Activated T-helper 2 cell treated with anti-CD3 and anti-CD28 coated beads, Interferon-gamma antibody, Interleukin-2, Interleukin-4, amounts not matched to agents 10 μg/mL and 5 μg/mL and 100 μg/mL, durations not matched to agents 14 hours and 24 hours and 36 hours (primary cell): ENCODE measurements around the gene SDHC. TPM values are rescaled to one million over a fixed set of nuclear protein-coding genes. Genes with fewer than 3 reads are reported as not detected.

Source experiments
- DNase-seq: peaks from one replicate; pipeline ENCODE4 v3.0.0; 2021; ENCODE audit warnings: low spot score
- H3K27ac Mint-ChIP-seq: one replicate; pipeline ENCODE4 v1.8.0; 2021; ENCODE audit warnings: mixed read lengths
- H3K27me3 Mint-ChIP-seq: one replicate; pipeline ENCODE4 v1.8.0; 2021; ENCODE audit warnings: low read depth, mixed read lengths
- H3K36me3 Mint-ChIP-seq: one replicate; pipeline ENCODE4 v1.8.0; 2021; ENCODE audit warnings: low read depth, mixed read lengths
- H3K4me1 Mint-ChIP-seq: one replicate; pipeline ENCODE4 v1.8.0; 2021; ENCODE audit warnings: low read depth, mixed read lengths
- H3K4me3 Mint-ChIP-seq: one replicate; pipeline ENCODE4 v1.8.0; 2021; ENCODE audit warnings: low read depth, mild to moderate bottlenecking, moderate library complexity, mixed read lengths
- H3K9me3 Mint-ChIP-seq: one replicate; pipeline ENCODE4 v1.8.0; 2021; ENCODE audit warnings: mixed read lengths
- intact Hi-C: fragments of 100-400 bp; cut with micrococcal nuclease; formaldehyde crosslinking; loops from one replicate; pipeline ENCODE4 v1.15.1; 2023
- total RNA-seq: library from RNA; stranded (reverse); gene quantifications from 2 replicates; pipeline ENCODE4 v1.2.3, GENCODE V29; 2022

Gene SDHC, protein sequence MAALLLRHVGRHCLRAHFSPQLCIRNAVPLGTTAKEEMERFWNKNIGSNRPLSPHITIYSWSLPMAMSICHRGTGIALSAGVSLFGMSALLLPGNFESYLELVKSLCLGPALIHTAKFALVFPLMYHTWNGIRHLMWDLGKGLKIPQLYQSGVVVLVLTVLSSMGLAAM
- total RNA-seq: 186 and 190 TPM in 2 replicates

DNA sequence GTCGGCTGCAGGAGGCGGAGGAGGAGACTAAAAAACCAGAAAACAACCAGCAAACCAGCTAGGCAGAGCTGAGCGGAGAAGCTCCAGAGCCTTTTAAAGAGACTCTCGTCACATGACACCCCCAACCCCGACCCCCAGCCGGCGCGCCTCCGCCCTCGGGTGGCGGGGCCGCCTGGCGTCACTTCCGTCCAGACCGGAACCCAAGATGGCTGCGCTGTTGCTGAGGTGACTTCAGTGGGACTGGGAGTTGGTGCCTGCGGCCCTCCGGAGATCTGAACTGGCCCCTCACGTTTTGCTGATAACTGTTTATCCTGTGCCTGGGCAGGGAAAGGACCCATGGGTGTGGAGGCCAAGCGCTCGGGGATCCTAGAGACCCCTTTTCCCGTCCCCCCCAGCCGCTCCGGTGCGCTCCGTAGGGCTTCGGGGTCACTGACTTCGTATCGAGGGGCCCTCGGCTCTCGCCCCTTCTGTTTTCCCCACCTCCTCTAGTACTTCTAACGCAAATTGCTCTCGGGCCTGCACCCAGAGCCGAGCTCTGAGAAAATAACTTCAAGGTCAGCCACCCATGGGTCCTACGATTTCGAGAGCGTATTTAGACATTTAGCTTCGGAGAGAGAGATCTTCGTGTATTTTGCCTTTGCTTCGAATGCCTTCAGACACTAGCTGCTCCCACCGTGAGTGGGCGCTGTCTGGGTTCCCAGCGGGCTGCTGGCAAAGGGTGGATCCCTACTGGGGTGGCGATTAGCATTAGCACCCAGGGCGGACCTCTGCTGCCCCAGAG, at the start of gene SDHC:
Gene SDHC (plus strand): TSS at position 181 of the 781 bp plus-strand sequence. CDS start 25 bp downstream, at position 206.
- intact Hi-C loops: loop anchor here (1.0 to 2.0 kb wide), 2 partner anchors 8 to 88 kb away; partner anchors contain the start of gene TOMM40L
- peaks cover 3% of the 10 kb centered on the region for H3K36me3 Mint-ChIP-seq
- peak; percentile 85 for DNase-seq
- H3K27me3 Mint-ChIP-seq: peaks cover 2% of the 10 kb centered on the region
- H3K27ac Mint-ChIP-seq: peak within 1 kb of the TSS; percentile 93
- H3K4me1 Mint-ChIP-seq: peaks cover 25% of the 10 kb centered on the region
- no peaks in the 10 kb centered on the region for H3K9me3 Mint-ChIP-seq
- peak within 1 kb of the TSS; percentile 98 for H3K4me3 Mint-ChIP-seq

DNA sequence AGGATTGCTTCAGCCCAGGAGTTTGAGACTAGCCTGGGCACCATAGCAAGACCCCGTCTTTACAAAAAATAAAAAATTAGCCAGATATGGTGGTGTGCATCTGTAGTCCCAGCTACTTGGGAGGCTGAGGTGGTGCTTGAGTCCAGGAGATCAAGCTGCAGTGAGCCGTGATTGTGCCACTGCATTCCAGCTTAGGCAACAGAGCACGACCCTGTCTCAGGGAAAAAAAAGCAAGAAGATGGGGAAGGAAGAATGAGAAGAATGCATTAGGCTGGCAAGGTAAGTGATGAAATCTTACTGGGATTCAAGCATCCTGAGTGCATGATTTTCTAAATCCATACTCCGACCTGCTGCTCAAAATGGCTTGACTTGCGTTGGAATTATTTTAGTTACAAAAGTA, 48.9 kb upstream of the SDHC start:
- no peak for DNase-seq
- Mint-ChIP-seq H3K36me3 (no peaks in the 10 kb centered on the region), H3K27me3 (peaks cover 26% of the 10 kb centered on the region)

DNA sequence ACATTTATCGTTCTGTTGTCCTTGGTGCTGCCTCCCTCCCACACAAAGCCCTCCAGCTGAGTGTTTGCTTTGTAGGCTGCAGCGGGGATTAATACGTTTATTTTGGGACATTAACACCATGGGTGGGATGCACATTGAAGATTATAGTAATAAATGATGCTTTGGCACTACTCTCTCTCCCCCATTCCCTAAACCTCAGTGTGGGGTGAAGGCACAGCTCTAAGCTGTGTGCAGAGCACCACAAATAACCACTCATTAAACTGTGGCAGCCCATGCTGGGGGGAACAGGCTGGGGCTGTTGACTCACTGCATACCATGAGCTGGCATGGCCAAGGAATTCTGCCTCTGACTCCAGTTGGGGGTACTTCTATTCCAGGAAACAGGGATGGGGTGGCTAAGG, 48.0 kb upstream of the SDHC start:
- H3K36me3 Mint-ChIP-seq: no peaks in the 10 kb centered on the region
- no peak overlapping the region for H3K4me3 Mint-ChIP-seq
- H3K9me3 Mint-ChIP-seq: no peaks in the 10 kb centered on the region
- no peak for DNase-seq
- H3K4me1 Mint-ChIP-seq: no peaks in the 10 kb centered on the region
- H3K27ac Mint-ChIP-seq: no peak overlapping the region
- H3K27me3 Mint-ChIP-seq: peaks cover 19% of the 10 kb centered on the region
- intact Hi-C loops: no loop called here

More for the DNA sequence above, 48.9 kb upstream of the SDHC start:
- Mint-ChIP-seq H3K27ac (no peak overlapping the region), H3K9me3 (no peaks in the 10 kb centered on the region), H3K4me3 (no peak overlapping the region), H3K4me1 (no peaks in the 10 kb centered on the region)
- intact Hi-C loops: no loop called here

DNA sequence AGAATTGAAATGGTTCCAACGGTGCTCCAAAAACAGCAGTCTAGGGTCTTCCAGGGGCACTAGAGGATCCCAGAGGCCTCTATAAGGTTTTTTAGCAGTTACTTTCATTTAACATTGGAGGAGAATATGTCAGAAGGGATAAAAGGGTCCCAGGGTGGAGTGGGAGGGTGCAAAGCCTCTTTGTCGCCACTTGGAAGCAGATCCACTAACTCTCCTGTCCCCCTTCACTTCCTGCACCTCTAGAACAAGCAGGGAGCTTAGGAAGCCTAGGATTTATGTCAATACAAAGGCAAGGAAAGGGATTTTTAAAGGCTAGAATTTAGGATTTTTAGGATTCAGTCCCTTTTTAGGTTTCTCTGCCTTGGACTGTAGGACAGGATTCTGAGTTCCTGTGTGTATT, 47.3 kb upstream of the SDHC start:
- no peaks in the 10 kb centered on the region for H3K4me1 Mint-ChIP-seq
- peaks cover 12% of the 10 kb centered on the region for H3K27me3 Mint-ChIP-seq
- H3K27ac Mint-ChIP-seq: no peak overlapping the region
- intact Hi-C loops: no loop called here
- no peak overlapping the region for H3K4me3 Mint-ChIP-seq
- no peaks in the 10 kb centered on the region for H3K36me3 Mint-ChIP-seq
- H3K9me3 Mint-ChIP-seq: no peaks in the 10 kb centered on the region
- no peak for DNase-seq

DNA sequence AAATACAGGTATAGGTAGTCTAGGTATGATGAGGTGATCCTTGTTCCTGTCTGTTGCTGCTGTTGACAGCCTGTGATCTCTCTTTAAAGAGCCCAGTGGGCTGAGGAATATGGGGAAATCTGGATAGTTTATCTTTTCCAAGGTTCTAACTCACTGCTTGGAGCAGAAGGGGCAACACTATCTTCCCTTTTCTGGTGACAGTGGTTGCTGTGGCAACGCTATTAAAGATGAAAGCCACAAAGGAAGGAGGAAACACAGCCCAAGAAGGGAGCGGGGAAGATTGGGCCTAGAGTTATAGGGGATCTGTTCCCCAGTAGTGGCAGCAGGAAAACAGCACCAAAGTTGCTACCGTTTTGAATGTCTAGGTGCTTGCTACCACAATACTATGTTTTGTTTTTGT, 46.9 kb upstream of the SDHC start:
- Mint-ChIP-seq H3K27ac (no peak overlapping the region), H3K27me3 (peaks cover 10% of the 10 kb centered on the region), H3K4me1 (no peaks in the 10 kb centered on the region), H3K36me3 (no peaks in the 10 kb centered on the region), H3K4me3 (no peak overlapping the region), H3K9me3 (no peaks in the 10 kb centered on the region)
- intact Hi-C loops: no loop called here
- DNase-seq: no peak

DNA sequence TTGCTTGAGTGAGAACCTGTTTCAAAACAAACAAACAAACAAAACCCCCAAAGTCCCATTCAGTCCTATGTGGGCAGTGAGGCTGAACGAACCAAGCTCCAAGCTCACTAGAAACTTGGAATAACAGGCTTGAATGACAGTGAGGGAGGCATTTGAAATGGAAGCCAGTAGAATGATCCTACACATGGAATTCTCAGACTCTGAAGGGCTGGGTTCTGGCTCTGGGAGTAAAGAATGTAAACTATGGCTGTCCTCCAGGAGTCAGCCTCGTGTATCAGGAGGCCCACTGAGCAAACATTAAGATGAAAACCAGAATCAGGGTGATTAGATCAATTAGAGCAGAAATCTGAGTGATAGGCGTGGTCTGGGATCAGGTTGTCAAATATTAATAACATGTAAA, 40.8 kb upstream of the SDHC start:
- Mint-ChIP-seq H3K4me3 (no peak overlapping the region), H3K4me1 (no peaks in the 10 kb centered on the region), H3K36me3 (no peaks in the 10 kb centered on the region), H3K9me3 (no peaks in the 10 kb centered on the region), H3K27me3 (peaks cover 19% of the 10 kb centered on the region), H3K27ac (no peak overlapping the region)
- no peak for DNase-seq
- intact Hi-C loops: no loop called here

DNA sequence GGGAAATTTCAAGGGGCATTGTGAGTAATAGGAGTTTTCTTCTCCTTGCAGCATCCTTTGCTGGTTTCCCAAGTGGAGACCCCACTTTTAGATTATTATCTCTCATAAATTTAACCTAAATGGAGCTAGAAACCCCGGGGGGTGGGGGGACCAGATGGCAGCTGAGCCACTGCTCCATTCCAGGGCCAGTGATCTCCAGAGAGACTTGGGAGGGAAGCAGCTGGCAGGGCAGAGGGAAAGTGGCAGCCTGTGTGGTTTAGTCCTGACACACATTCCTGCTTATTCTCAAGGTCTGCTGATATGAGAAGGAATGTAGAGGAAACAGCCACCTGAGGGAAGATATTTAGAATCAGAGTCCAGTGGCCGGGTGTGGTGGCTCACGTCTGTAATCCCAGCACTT, 39.3 kb upstream of the SDHC start:
- DNase-seq: no peak
- Mint-ChIP-seq H3K36me3 (no peaks in the 10 kb centered on the region), H3K4me1 (no peaks in the 10 kb centered on the region), H3K9me3 (no peaks in the 10 kb centered on the region), H3K27me3 (peaks cover 27% of the 10 kb centered on the region), H3K4me3 (no peak overlapping the region), H3K27ac (no peak overlapping the region)
- intact Hi-C loops: no loop called here

DNA sequence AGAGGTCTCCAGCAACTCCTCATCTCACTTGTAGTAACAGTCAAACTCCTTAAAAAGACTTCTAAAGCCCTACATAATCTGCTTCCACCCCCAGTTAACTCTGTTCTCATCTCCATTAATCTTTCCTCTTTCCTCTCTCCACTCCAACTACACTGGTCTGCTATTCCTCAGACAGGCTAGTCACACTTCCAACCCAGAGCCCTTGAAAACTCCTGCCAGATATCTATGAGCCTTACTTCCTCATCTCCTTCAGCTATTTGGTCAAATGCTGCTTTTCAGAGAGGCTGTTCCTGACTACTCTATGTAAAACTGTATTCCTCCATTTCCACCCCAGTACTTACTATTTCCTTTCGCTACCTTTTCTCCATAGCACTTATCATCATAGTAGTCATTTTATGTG, 31.2 kb upstream of the SDHC start:
- Mint-ChIP-seq H3K27me3 (peaks cover 29% of the 10 kb centered on the region), H3K36me3 (no peaks in the 10 kb centered on the region), H3K4me3 (no peak overlapping the region), H3K27ac (no peak overlapping the region), H3K9me3 (no peaks in the 10 kb centered on the region), H3K4me1 (no peaks in the 10 kb centered on the region)
- intact Hi-C loops: no loop called here
- no peak for DNase-seq

DNA sequence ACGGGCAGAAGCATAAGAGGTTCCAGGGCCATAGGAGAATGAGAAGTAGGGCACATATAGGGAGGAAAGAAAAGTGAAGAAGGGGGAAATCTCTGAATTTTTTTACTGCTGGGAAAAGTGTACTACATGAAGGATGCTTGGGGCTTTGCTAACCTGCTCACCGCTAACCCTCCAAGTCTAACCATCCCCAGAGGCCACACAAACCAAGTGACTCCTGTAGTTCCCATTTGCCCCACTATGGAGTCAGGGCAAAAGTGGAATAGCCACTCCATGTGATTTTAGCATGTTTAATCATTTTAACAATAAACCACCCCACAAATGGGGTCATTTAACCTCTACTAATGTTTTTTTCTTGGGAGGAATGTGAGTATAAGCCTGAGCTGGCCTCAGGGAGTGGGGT, 29.1 kb upstream of the SDHC start:
- Mint-ChIP-seq H3K4me1 (no peaks in the 10 kb centered on the region), H3K4me3 (no peak overlapping the region), H3K27ac (no peak overlapping the region), H3K9me3 (no peaks in the 10 kb centered on the region), H3K27me3 (peaks cover 20% of the 10 kb centered on the region), H3K36me3 (no peaks in the 10 kb centered on the region)
- DNase-seq: no peak
- intact Hi-C loops: no loop called here

DNA sequence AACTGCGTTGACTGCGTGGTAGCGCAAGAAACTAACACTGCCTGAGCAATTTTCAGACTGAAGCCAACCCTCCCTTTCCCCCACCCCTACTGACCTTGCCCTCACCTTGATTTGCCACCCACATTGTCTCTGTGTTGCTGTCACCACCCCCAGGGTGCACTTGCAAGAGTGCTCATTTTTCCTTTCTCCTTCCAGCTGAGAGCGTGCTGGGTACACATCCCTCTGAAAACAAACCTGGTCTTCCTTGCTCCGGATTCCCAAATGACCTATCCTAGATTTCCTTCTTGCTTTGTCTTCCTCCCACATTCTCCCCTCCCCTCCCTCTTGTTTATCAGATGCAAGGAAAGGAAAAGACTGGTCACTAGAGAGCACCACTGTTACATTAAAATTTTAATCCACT, 28.7 kb upstream of the SDHC start:
- no peaks in the 10 kb centered on the region for H3K4me1 Mint-ChIP-seq
- no peak for DNase-seq
- H3K9me3 Mint-ChIP-seq: no peaks in the 10 kb centered on the region
- intact Hi-C loops: no loop called here
- no peak overlapping the region for H3K27ac Mint-ChIP-seq
- H3K27me3 Mint-ChIP-seq: peaks cover 17% of the 10 kb centered on the region
- no peaks in the 10 kb centered on the region for H3K36me3 Mint-ChIP-seq
- H3K4me3 Mint-ChIP-seq: no peak overlapping the region

DNA sequence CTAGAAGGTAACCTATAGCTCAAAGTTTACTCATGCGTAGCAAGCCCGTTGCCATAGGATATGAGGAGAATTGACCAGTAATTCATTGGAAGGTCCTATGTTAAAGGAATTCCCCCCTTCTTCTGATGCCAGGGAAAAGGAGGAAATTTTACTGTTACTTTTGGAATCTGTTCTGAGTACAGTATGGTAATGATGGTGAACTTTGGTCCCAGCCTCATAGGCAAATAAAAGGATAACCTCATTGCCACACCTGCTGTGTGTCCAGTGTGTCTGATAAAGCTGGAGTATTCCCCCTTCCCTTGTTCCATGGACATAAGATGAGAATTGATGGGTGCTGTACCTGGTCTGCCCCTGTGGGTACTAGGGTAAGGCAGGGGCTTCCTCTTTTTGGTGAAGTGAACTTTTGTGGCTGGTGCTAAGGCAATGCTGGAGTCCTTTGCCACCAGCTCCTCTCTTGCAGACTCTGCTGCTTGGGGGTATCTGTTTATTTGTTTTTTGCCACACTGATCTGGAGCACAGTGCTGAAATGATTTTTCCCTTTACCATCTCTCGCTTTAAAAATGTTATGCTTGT, 26.6 kb upstream of the SDHC start:
- intact Hi-C loops: no loop called here
- Mint-ChIP-seq H3K27me3 (peaks cover 16% of the 10 kb centered on the region), H3K9me3 (no peaks in the 10 kb centered on the region), H3K27ac (no peak overlapping the region), H3K4me1 (no peaks in the 10 kb centered on the region), H3K4me3 (no peak overlapping the region), H3K36me3 (no peaks in the 10 kb centered on the region)
- DNase-seq: no peak

DNA sequence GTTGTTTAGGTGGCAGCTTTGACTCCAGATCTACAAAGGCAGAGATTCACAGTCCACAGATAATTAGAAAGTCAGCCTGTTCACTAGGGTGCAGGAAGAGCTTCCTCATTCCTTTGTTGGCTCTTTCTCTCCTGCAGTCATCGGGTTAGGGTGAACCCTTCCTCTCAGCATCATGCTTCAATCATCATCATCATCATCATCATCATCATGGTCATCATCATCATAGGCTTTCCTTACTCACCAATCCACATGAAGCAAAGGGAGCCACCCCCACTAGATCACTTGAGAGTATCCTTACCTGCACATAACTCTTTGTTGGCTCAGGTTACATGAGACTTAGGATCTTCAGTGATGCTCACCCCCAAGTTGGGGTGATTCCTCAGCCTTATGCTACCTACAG, 23.4 kb upstream of the SDHC start:
- Mint-ChIP-seq H3K36me3 (no peaks in the 10 kb centered on the region), H3K9me3 (no peaks in the 10 kb centered on the region), H3K27ac (no peak overlapping the region), H3K4me1 (no peaks in the 10 kb centered on the region), H3K4me3 (no peak overlapping the region), H3K27me3 (no peaks in the 10 kb centered on the region)
- intact Hi-C loops: loop anchor here (1.0 kb wide), 1 partner anchor 63 kb away; no protein-coding TSS in a partner anchor
- DNase-seq: no peak

DNA sequence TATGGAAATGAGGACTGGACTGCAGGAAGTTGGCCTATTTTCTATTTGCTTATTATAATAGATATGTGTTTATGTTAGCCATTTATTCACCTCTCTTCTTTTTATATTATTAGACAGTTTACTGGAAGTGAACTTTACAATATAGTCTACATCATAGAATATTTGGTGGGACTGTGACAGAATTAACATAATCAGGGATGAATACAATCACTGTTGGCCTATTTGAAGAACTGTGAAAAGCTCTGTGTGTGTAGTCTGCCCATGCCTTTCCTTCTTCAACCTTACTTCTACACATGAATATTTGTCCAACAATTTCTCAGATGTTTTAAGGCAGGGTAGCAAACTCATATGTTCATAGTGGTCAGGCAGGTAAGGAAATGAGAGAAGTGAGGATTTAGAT, 16.8 kb upstream of the SDHC start:
- intact Hi-C loops: no loop called here
- Mint-ChIP-seq H3K9me3 (no peaks in the 10 kb centered on the region), H3K4me3 (no peak overlapping the region), H3K4me1 (peaks cover 4% of the 10 kb centered on the region), H3K27ac (no peak overlapping the region), H3K36me3 (no peaks in the 10 kb centered on the region), H3K27me3 (no peaks in the 10 kb centered on the region)
- no peak for DNase-seq
